GM12892 (cell line): ENCODE results near the gene IGFBP5.

Experiments
- POLR2A ChIP-seq: IDR thresholded peaks from 2 replicates; pipeline ENCODE4 v1.6.1; 2011; ENCODE audit warnings: low read depth, low read length, control low read depth
- TAF1 ChIP-seq: IDR thresholded peaks from 2 replicates; pipeline ENCODE4 v1.6.1; 2011; ENCODE audit warnings: low read depth, mild to moderate bottlenecking, control low read depth, low read length, borderline replicate concordance

GRCh38 chr2:216696321-216696720 lies 972 bp upstream of the IGFBP5 start:
- TF ChIP-seq POLR2A (no peak), TAF1 (no peak)
